ENCODE measurements around the gene GTPBP6. TPM values are rescaled to one million over a fixed set of nuclear protein-coding genes. Genes with fewer than 3 reads are reported as not detected.
"Not testable (repeated sequence)": the region's sequence is repeated elsewhere in the genome, so short reads cannot be mapped to it uniquely, and the experiment has no call there.

Gene GTPBP6
- total and polyA plus RNA-seq, 12 donors: 5.3 to 57.1 (median 38.1) TPM

DNA sequence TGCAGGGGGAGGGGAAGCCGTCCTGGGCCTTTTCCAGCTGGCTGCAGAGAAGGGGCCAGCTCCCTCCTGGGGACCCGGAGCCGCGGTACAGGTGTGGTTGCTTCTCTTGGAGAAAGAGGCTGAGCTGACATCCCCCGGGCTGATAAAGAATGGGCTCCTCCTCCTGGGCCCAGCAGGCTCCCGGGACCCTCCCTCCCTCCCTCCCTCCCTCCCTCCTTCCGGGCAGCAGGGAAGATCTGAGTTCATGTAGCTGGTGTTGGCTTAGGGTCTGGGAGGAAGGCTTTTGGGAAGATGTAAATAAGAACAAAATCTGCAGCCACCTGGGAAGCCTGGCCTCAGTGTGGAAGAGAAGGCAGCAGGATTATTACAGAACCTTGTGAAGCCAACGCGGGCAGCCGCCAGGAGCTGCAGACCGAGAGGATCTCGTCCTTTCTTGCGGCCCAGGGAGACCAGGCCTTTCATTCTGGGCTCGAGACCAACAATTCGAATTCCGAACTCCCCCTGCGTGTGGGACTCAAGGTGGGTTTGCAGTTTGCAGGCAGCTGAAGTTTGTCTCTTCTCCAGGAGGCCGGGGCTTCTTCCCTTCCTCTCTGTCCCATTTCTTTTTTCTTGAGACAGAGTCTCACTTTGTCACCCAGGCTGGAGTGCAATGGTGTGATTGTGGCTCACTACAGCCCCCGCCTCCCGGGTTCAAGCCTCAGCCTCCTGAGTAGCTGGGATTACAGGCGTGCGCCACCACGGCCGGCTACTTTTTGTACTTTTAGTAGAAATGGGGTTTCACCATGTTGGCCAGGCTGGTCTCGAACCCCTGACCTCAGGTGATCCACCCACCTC, 37.2 kb downstream of the GTPBP6 start, which contains the start of gene PLCXD1:
Gene PLCXD1 (plus strand): TSS at position 216 of the 834 bp plus-strand sequence. CDS start 2,807 bp downstream, outside the sequence.
- Histone ChIP-seq H3K36me3 (replicated peaks in 1 of 2) (no peaks in the 10 kb centered on the region), H3K4me1 (replicated peaks in 1 of 2) (peaks cover 5 to 6% of the 10 kb centered on the region in 2 donors), H3K4me3 (peak within 1 kb of the TSS in 1 of 4 donors; percentile 29), H3K27ac (no peak within 1 kb of the TSS), H3K27me3 (no peaks in the 10 kb centered on the region), H3K9me3 (replicated peaks in 1 of 3) (no peaks in the 10 kb centered on the region)
- 37 to 51% (median 43%) methylated on average over 12 to 25 of the region's 25 CpGs for WGBS, 4 donors
- TF ChIP-seq, protein P1, sequence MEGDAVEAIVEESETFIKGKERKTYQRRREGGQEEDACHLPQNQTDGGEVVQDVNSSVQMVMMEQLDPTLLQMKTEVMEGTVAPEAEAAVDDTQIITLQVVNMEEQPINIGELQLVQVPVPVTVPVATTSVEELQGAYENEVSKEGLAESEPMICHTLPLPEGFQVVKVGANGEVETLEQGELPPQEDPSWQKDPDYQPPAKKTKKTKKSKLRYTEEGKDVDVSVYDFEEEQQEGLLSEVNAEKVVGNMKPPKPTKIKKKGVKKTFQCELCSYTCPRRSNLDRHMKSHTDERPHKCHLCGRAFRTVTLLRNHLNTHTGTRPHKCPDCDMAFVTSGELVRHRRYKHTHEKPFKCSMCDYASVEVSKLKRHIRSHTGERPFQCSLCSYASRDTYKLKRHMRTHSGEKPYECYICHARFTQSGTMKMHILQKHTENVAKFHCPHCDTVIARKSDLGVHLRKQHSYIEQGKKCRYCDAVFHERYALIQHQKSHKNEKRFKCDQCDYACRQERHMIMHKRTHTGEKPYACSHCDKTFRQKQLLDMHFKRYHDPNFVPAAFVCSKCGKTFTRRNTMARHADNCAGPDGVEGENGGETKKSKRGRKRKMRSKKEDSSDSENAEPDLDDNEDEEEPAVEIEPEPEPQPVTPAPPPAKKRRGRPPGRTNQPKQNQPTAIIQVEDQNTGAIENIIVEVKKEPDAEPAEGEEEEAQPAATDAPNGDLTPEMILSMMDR (IDR thresholded peaks at IDR 0.05): no peak
- DNase-seq: no peak
- intact Hi-C loops (cut with DNase I): no loop called here

- H3K27ac ChIP-seq; H3K27me3 ChIP-seq; DNase-seq; intact Hi-C loops (cut with DNase I); H3K9me3 ChIP-seq (replicated peaks in 1 of 3); H3K36me3 ChIP-seq (replicated peaks in 1 of 2): not testable (repeated sequence)
- 0 to 4% methylated on average over 2 to 8 of the region's 24 CpGs; no CpG with 5 or more reads in 2 of the 4 donors for WGBS, 4 donors
- peaks cover 6 to 12% of the 10 kb centered on the region in 2 donors for H3K4me1 ChIP-seq (replicated peaks in 1 of 2)
- peak overlapping the region in 1 of 4 donors; percentile 29 for H3K4me3 ChIP-seq
These were observed 37.9 kb downstream of the GTPBP6 start for GRCh38 chrX:280722-281121.

DNA sequence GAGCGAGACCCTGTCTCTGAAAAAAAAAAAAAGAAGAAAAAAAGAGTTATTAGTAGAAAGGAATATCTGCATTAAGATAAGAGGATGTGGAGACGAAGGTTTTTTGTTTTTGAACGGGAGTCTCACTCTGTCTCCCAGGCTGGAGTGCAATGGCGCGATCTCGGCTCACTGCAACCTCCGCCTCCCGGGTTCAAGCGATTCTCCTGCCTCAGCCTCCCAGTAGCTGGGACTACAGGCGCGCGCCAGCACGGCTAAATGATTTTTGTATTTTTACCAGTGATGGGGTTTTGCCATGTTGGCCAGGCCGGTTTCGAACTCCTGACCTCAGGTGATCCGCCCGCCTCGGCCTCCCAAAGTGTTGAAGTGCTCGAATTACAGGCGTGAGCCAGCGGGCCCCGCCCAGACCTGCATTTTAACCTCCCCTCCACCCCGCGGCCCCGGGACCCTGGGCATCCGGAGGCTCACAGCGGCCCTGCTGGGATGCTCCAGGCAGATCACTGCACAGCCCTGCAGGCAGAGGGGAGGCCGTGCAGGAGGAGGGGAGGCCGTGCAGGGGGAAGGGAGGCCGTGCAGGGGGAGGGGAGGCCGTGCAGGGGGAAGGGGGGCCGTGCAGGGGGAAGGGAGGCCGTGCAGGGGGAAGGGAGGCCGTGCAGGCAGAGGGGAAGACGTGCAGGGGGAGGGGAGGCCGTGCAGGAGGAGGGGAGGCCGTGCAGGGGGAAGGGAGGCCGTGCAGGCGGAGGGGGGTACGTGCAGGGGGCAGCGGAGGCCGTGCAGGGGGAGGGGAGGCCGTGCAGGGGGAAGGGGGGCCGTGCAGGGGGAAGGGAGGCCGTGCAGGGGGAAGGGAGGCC, 38.6 kb downstream of the GTPBP6 start:
- H3K27ac ChIP-seq; H3K9me3 ChIP-seq (replicated peaks in 1 of 3); H3K36me3 ChIP-seq (replicated peaks in 1 of 2); H3K27me3 ChIP-seq; intact Hi-C loops (cut with DNase I); H3K4me3 ChIP-seq: not testable (repeated sequence)
- 66 to 92% (median 77%) methylated on average over 17 to 43 of the region's 45 CpGs for WGBS, 4 donors
- peak in 1 of 7 donors; percentile 8 for DNase-seq
- peaks cover 6 to 15% of the 10 kb centered on the region in 2 donors for H3K4me1 ChIP-seq (replicated peaks in 1 of 2)

DNA sequence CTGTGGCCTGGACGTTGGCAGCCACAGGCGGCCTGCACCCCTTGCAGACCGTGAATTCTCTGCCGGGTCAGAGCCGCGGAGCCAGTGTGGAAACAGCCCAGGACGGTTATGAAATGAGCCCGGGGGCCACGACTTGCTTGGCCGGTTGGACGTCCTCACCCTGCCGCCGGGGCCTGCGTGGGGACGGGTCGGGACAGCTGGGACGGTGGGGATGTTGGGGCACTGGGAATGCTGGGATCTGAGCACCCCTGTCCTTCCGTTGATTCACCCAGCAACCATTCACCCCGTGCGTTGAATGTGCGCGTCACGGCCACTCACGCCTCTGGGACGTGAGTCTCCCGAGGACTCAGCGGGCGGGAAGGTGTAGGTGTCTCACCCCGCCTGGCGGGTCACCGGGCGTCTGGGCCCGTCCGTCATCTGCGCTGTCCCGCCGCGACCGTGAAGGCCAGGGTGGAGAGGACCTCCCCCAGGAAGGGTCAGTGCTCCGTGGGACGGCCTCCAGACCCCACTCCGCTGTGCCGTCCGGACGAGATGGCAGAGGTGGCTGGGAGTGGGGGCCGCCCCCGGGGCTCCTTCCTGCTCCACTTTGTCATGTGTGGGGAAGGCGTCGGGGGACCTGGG, 41.9 kb downstream of the GTPBP6 start:
- peak overlapping the region in 3 of 4 donors; percentile 7 to 62 (median 26) for H3K4me3 ChIP-seq
- H3K27me3 ChIP-seq: no peaks in the 10 kb centered on the region
- intact Hi-C loops (cut with DNase I): no loop called here
- peak overlapping the region in 1 of 5 donors; percentile 14 for H3K27ac ChIP-seq
- H3K36me3 ChIP-seq (replicated peaks in 1 of 2): no peaks in the 10 kb centered on the region
- no peaks in the 10 kb centered on the region for H3K9me3 ChIP-seq (replicated peaks in 1 of 3)
- TF ChIP-seq POLR2A (IDR thresholded peaks at IDR 0.05): no peak
- TF ChIP-seq, protein P1 (IDR thresholded peaks at IDR 0.05): no peak
- 0 to 3% (median 0%) methylated on average over 3 to 49 of the region's 49 CpGs for WGBS, 4 donors
- H3K4me1 ChIP-seq (replicated peaks in 1 of 2): peaks cover 6 to 15% of the 10 kb centered on the region in 2 donors
- peak in 6 of 7 donors; percentile 23 to 68 (median 54) for DNase-seq

Measured in adrenal gland (tissue), 12 donors.